HuH-7 (cell line): ENCODE data around the gene LHPP.
A peak's percentile ranks its signal among the peaks of the same experiment; 100 is the strongest.

Source experiments
- DNase-seq: peaks from one replicate; pipeline ENCODE4 v3.0.0; 2011; ENCODE audit warnings: low spot score

Gene LHPP

GRCh38 chr10:124448696-124449169 lies 12.9 kb upstream of the LHPP start:
- peak; percentile 43 for DNase-seq

- no peak for DNase-seq
Observed at GRCh38 chr10:124449170-124450011, 12.2 kb upstream of the LHPP start.

GRCh38 chr10:124450012-124450782 lies 11.4 kb upstream of the LHPP start, which contains the start of gene NKX1-2:
TSS of gene NKX1-2 (minus strand) at chr10:124450035. CDS start at chr10:124449943, 92 bp downstream.
- DNase-seq: no peak

GRCh38 chr10:124450783-124451057 lies 10.9 kb upstream of the LHPP start:
- DNase-seq: no peak

GRCh38 chr10:124451276-124451675 lies 10.3 kb upstream of the LHPP start:
- DNase-seq: no peak

GRCh38 chr10:124453960-124454610 lies 7.5 kb upstream of the LHPP start:
- DNase-seq: no peak

GRCh38 chr10:124455441-124455840 lies 6.2 kb upstream of the LHPP start:
- DNase-seq: no peak

GRCh38 chr10:124458473-124458872 lies 3.1 kb upstream of the LHPP start:
- no peak for DNase-seq

GRCh38 chr10:124458889-124459288 lies 2.7 kb upstream of the LHPP start:
- DNase-seq: no peak

- no peak for DNase-seq
Observed at GRCh38 chr10:124459395-124459794, 2.2 kb upstream of the LHPP start.

GRCh38 chr10:124460144-124460543 lies 1.5 kb upstream of the LHPP start:
- no peak for DNase-seq

- no peak for DNase-seq
Observed at GRCh38 chr10:124462348-124462695, 699 bp downstream of the LHPP start.

GRCh38 chr10:124464028-124464965 lies 2.7 kb downstream of the LHPP start:
- no peak for DNase-seq

GRCh38 chr10:124465003-124465776 lies 3.6 kb downstream of the LHPP start:
- no peak for DNase-seq

GRCh38 chr10:124465777-124466488 lies 4.3 kb downstream of the LHPP start:
- no peak for DNase-seq

GRCh38 chr10:124467165-124467564 lies 5.5 kb downstream of the LHPP start:
- DNase-seq: no peak

GRCh38 chr10:124468624-124469023 lies 7.0 kb downstream of the LHPP start:
- DNase-seq: no peak

- DNase-seq: no peak
Observed at GRCh38 chr10:124469956-124470484, 8.4 kb downstream of the LHPP start.

- peak; percentile 81 for DNase-seq
Observed at GRCh38 chr10:124470544-124471434, 9.2 kb downstream of the LHPP start.
